Neural progenitor cell (in vitro differentiated cells): ENCODE results near the gene KCTD13. TPM values are rescaled to one million over a fixed set of nuclear protein-coding genes. Genes with fewer than 3 reads are reported as not detected.

Experiments
- DNase-seq: peaks from one replicate; pipeline ENCODE4 v3.0.0-alpha.2; 2016; ENCODE audit warnings: low spot score
- H2AFZ ChIP-seq: fragments of 200-600 bp; sonication (generic); replicated peaks from 2 replicates; pipeline ENCODE4 v1.6.1; 2016; ENCODE audit warnings: antibody characterized with exemption
- H3F3A ChIP-seq: fragments of 200-600 bp; sonication (generic); 2 replicates; pipeline ENCODE4 v1.6.1; 2016; ENCODE audit warnings: antibody characterized with exemption, low read depth
- H3K27ac ChIP-seq: fragments of 200-600 bp; sonication (generic); 2 replicates; pipeline ENCODE4 v1.5.1; 2016; ENCODE audit warnings: mild to moderate bottlenecking
- H3K27me3 ChIP-seq: fragments of 200-600 bp; sonication (generic); 2 replicates; pipeline ENCODE4 v1.6.1; 2016; ENCODE audit warnings: mild to moderate bottlenecking, moderate library complexity
- H3K36me3 ChIP-seq: fragments of 200-600 bp; sonication (generic); 2 replicates; pipeline ENCODE4 v1.5.1; 2016
- H3K4me1 ChIP-seq: fragments of 200-600 bp; sonication (generic); 2 replicates; pipeline ENCODE4 v1.6.1; 2016; ENCODE audit warnings: mixed run types
- H3K4me2 ChIP-seq: fragments of 200-600 bp; sonication (generic); 2 replicates; pipeline ENCODE4 v1.6.1; 2016
- H3K4me3 ChIP-seq: fragments of 200-600 bp; sonication (generic); 2 replicates; pipeline ENCODE4 v1.5.1; 2016
- H3K79me2 ChIP-seq: fragments of 200-600 bp; sonication (generic); 2 replicates; pipeline ENCODE4 v1.6.1; 2016; ENCODE audit warnings: low read depth
- H3K9ac ChIP-seq: fragments of 200-600 bp; sonication (generic); 2 replicates; pipeline ENCODE4 v1.6.1; 2016
- H3K9me3 ChIP-seq: fragments of 200-600 bp; sonication (generic); 2 replicates; pipeline ENCODE4 v1.5.1; 2016; ENCODE audit warnings: low read depth
- H4K20me1 ChIP-seq: fragments of 200-600 bp; sonication (generic); 2 replicates; pipeline ENCODE4 v1.6.1; 2016; ENCODE audit warnings: low read depth
- H3K27ac Mint-ChIP-seq: 3 replicates; pipeline ENCODE4 v1.8.0; 2021; ENCODE audit warnings: mixed read lengths
- H3K27me3 Mint-ChIP-seq: 2 replicates; pipeline ENCODE4 v1.8.0; 2022; ENCODE audit warnings: low read depth, mild to moderate bottlenecking, inconsistent platforms, moderate library complexity, mixed read lengths; ENCODE audit not compliant: insufficient read depth
- H3K36me3 Mint-ChIP-seq: 3 replicates; pipeline ENCODE4 v1.8.0; 2021; ENCODE audit warnings: mixed read lengths
- H3K4me1 Mint-ChIP-seq: 3 replicates; pipeline ENCODE4 v1.8.0; 2021; ENCODE audit warnings: mixed read lengths
- H3K4me3 Mint-ChIP-seq: 3 replicates; pipeline ENCODE4 v1.8.0; 2021; ENCODE audit warnings: mild to moderate bottlenecking, moderate library complexity, mixed read lengths
- H3K9me3 Mint-ChIP-seq: 3 replicates; pipeline ENCODE4 v1.8.0; 2020; ENCODE audit warnings: mixed read lengths
- CTCF ChIP-seq: fragments of 200-600 bp; sonication (generic); IDR thresholded peaks from 2 replicates; pipeline ENCODE4 v1.5.1; 2017; ENCODE audit warnings: antibody characterized with exemption, mild to moderate bottlenecking
- EZH2 ChIP-seq: fragments of 200-600 bp; sonication (generic); IDR thresholded peaks from 2 replicates; pipeline ENCODE4 v1.6.1; 2017; ENCODE audit warnings: antibody characterized with exemption, mild to moderate bottlenecking, moderate library complexity
- EZH2phosphoT487 ChIP-seq: fragments of 200-600 bp; sonication (generic); IDR thresholded peaks from 2 replicates; pipeline ENCODE4 v1.6.1; 2017; ENCODE audit warnings: antibody characterized with exemption
- total RNA-seq: library from RNA; depleted of rRNA; stranded (reverse); fragments of >200 nt; gene quantifications from 2 replicates; pipeline ENCODE4 v1.2.3, GENCODE V29; 2015; ENCODE audit warnings: low replicate concordance

KCTD13 gene
- total RNA-seq, 1 donor from 2014 or later: 3.9 TPM

GRCh38 chr16:29860218-29860617 is 65.8 kb downstream of the KCTD13 start:
- no peak for TF ChIP-seq EZH2
- TF ChIP-seq CTCF: no peak
- no peak for TF ChIP-seq EZH2phosphoT487
- H3K27ac Mint-ChIP-seq: no peak overlapping the region
- Histone ChIP-seq H3K27me3 (no peaks in the 10 kb centered on the region), H3K79me2 (peaks cover 23% of the 10 kb centered on the region), H3K9me3 (no peaks in the 10 kb centered on the region), H3K9ac (no peak overlapping the region), H4K20me1 (peaks cover 5% of the 10 kb centered on the region), H3K36me3 (no peaks in the 10 kb centered on the region), H3K4me3 (no peak overlapping the region), H3K4me1 (no peaks in the 10 kb centered on the region), H2AFZ (no peak overlapping the region), H3K4me2 (no peak overlapping the region), H3F3A (peaks cover 13% of the 10 kb centered on the region), H3K27ac (no peak overlapping the region)
- no peaks in the 10 kb centered on the region for H3K9me3 Mint-ChIP-seq
- no peak for DNase-seq
- peaks cover 5% of the 10 kb centered on the region for H3K27me3 Mint-ChIP-seq
- H3K4me1 Mint-ChIP-seq: peaks cover 6% of the 10 kb centered on the region
- peak overlapping the region; percentile 99 for H3K4me3 Mint-ChIP-seq
- peaks cover 7% of the 10 kb centered on the region for H3K36me3 Mint-ChIP-seq

DNA sequence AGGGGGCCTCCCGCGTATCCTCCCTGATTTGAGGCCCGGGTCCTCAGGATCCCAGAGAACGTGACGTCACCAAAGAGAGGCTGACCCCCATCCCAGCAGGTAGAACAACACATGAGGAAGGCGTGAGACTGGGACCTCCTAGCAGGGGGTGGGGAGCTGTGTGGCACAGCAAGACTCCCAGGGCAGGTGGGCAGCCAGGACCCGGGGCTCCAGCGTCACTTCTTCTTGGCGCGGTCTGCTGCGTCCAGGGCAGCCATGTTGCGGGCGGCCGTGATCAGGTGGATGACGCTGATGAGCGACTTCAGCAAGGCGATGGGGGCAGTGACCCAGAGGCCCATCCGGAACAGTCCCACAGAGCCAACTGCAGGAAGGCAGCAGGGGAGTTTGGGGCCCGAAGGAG is 67.1 kb downstream of the KCTD13 start:
- no peak overlapping the region for H3K27ac ChIP-seq
- H3K79me2 ChIP-seq: peaks cover 23% of the 10 kb centered on the region
- H2AFZ ChIP-seq: no peak overlapping the region
- no peaks in the 10 kb centered on the region for H3K9me3 Mint-ChIP-seq
- TF ChIP-seq EZH2phosphoT487 (no peak), CTCF (no peak), EZH2 (no peak)
- no peak overlapping the region for H3K4me3 Mint-ChIP-seq
- H3F3A ChIP-seq: peaks cover 13% of the 10 kb centered on the region
- DNase-seq: no peak
- no peaks in the 10 kb centered on the region for H3K9me3 ChIP-seq
- H3K27me3 Mint-ChIP-seq: peaks cover 5% of the 10 kb centered on the region
- H3K36me3 ChIP-seq: no peaks in the 10 kb centered on the region
- H3K27ac Mint-ChIP-seq: no peak overlapping the region
- peaks cover 5% of the 10 kb centered on the region for H4K20me1 ChIP-seq
- H3K4me1 Mint-ChIP-seq: peaks cover 6% of the 10 kb centered on the region
- H3K36me3 Mint-ChIP-seq: peaks cover 7% of the 10 kb centered on the region
- H3K9ac ChIP-seq: no peak overlapping the region
- no peak overlapping the region for H3K4me2 ChIP-seq
- H3K27me3 ChIP-seq: no peaks in the 10 kb centered on the region
- H3K4me1 ChIP-seq: no peaks in the 10 kb centered on the region
- H3K4me3 ChIP-seq: no peak overlapping the region

- peaks cover 5% of the 10 kb centered on the region for H4K20me1 ChIP-seq
- H3K4me1 ChIP-seq: no peaks in the 10 kb centered on the region
- Mint-ChIP-seq H3K27ac (no peak overlapping the region), H3K4me1 (peaks cover 6% of the 10 kb centered on the region), H3K9me3 (no peaks in the 10 kb centered on the region), H3K4me3 (no peak overlapping the region), H3K36me3 (peaks cover 7% of the 10 kb centered on the region), H3K27me3 (peaks cover 8% of the 10 kb centered on the region)
- no peak for DNase-seq
- TF ChIP-seq CTCF (no peak), EZH2phosphoT487 (no peak), EZH2 (no peak)
- no peaks in the 10 kb centered on the region for H3K36me3 ChIP-seq
- H3K79me2 ChIP-seq: peaks cover 23% of the 10 kb centered on the region
- no peak overlapping the region for H3K27ac ChIP-seq
- no peaks in the 10 kb centered on the region for H3K27me3 ChIP-seq
- no peak overlapping the region for H3K4me2 ChIP-seq
- H3K4me3 ChIP-seq: no peak overlapping the region
- peaks cover 13% of the 10 kb centered on the region for H3F3A ChIP-seq
- no peak overlapping the region for H2AFZ ChIP-seq
- H3K9ac ChIP-seq: no peak overlapping the region
- no peaks in the 10 kb centered on the region for H3K9me3 ChIP-seq
Observed at GRCh38 chr16:29858149-29858849, 67.7 kb downstream of the KCTD13 start.
